ENCODE measurements around the gene CELF5.
A peak's percentile ranks its signal among the peaks of the same experiment; 100 is the strongest.

DNA sequence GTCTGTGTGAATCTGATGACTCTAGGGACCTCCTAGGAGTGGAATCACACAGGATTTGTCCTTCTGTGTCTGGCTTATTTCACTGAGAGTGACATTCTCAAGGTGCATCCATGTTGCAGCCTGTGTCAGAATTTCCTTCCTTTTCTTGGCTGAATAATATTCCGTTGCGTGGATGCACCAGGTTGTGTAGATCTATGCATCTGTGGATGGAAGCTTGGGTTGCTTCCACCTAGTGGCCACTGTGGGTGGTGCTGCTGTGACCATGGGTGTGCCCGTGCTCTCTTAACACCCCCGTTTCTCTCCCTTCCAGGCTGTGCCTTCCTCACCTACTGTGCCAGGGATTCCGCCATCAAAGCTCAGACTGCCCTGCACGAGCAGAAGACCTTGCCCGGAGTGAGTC is 26.2 kb downstream of the CELF5 start:
- TF ChIP-seq, protein P1, sequence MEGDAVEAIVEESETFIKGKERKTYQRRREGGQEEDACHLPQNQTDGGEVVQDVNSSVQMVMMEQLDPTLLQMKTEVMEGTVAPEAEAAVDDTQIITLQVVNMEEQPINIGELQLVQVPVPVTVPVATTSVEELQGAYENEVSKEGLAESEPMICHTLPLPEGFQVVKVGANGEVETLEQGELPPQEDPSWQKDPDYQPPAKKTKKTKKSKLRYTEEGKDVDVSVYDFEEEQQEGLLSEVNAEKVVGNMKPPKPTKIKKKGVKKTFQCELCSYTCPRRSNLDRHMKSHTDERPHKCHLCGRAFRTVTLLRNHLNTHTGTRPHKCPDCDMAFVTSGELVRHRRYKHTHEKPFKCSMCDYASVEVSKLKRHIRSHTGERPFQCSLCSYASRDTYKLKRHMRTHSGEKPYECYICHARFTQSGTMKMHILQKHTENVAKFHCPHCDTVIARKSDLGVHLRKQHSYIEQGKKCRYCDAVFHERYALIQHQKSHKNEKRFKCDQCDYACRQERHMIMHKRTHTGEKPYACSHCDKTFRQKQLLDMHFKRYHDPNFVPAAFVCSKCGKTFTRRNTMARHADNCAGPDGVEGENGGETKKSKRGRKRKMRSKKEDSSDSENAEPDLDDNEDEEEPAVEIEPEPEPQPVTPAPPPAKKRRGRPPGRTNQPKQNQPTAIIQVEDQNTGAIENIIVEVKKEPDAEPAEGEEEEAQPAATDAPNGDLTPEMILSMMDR (IDR thresholded peaks at IDR 0.05): peak; percentile 12 to 54 (median 48)
- TF ChIP-seq POLR2A (IDR thresholded peaks at IDR 0.05): no peak
